HCT116 (cell line): ENCODE measurements around the gene RASA2. TPM values are rescaled to one million over a fixed set of nuclear protein-coding genes. Genes with fewer than 3 reads are reported as not detected.

Experiments
- ATAC-seq: fragments of 200-7000 bp; cut with Tn5 transposase; 2 replicates; pipeline ENCODE4 v1.9.1; 2020; ENCODE audit warnings: mild to moderate bottlenecking, moderate library complexity
- BruUV-seq: library from RNA; stranded (reverse); fragments of 400-500 nt; replicated peaks from 2 replicates; lab custom pipeline; 2021; lab: Mats Ljungman, UMichigan
- CTCF ChIA-PET: fragments of 300-600 bp; sonication (Branson Sonifier 250); formaldehyde crosslinking; loops from one replicate; lab custom pipeline; 2021; ENCODE audit warnings: antibody characterized with exemption; lab: Charles Lee
- POLR2A ChIA-PET: fragments of 300-600, 350-600 bp; sonication (Branson Sonifier 250); formaldehyde crosslinking; loops from one replicate; lab custom pipeline; 2021; ENCODE audit warnings: antibody characterized with exemption; lab: Charles Lee
- RAD21 ChIA-PET, 2 experiments: fragments of 300-600 bp; sonication (Branson Sonifier 250); formaldehyde crosslinking; loops; one replicate each; lab custom pipeline; 2023; ENCODE audit warnings: low total read pairs in 2 of 2; ENCODE audit not compliant: uncharacterized antibody in 2 of 2, unreplicated experiment in 2 of 2, low non-redundant PET in 1 of 2; lab: Charles Lee
- DNase-seq: peaks from one replicate; pipeline ENCODE4 v3.0.0-alpha.2; 2010; ENCODE audit warnings: low read depth, low spot score
- H2AFZ ChIP-seq: fragments of 200-600 bp; shearing (Covaris generic), sonication (generic); 2 replicates; pipeline ENCODE4 v1.6.1; 2017; ENCODE audit warnings: low read depth, mixed run types, mixed read lengths, antibody characterized with exemption, low read length; ENCODE audit not compliant: poor library complexity, severe bottlenecking
- H3K27ac ChIP-seq: 2 replicates; pipeline ENCODE4 v1.5.1; 2012; ENCODE audit warnings: low read depth, low read length
- H3K27me3 ChIP-seq: fragments of 200-600 bp; sonication (generic); 2 replicates; pipeline ENCODE4 v1.6.1; 2016; ENCODE audit warnings: mixed run types, low read length, mixed read lengths; ENCODE audit not compliant: insufficient read depth
- H3K36me3 ChIP-seq, 2 experiments: fragments of 200-500 bp in 1 of 2; fragments of 200-600 bp in 1 of 2; sonication (Bioruptor generic) in 1 of 2; sonication (generic) in 1 of 2; 2 replicates each; pipeline versions ENCODE4 v1.5.1 to v1.6.1; 2014 to 2016; ENCODE audit warnings: low read length in 2 of 2, inconsistent platforms in 1 of 2, mixed read lengths in 1 of 2, mixed run types in 1 of 2; ENCODE audit not compliant: insufficient read depth in 2 of 2, control insufficient read depth in 1 of 2
- H3K4me1 ChIP-seq, 2 experiments: fragments of 200-600 bp in 1 of 2; sonication (generic) in 1 of 2; 2 replicates each; pipeline versions ENCODE4 v1.5.1 to v1.6.1; 2012 to 2017; ENCODE audit warnings: low read length in 2 of 2, inconsistent platforms in 1 of 2, mild to moderate bottlenecking in 1 of 2, mixed read lengths in 1 of 2, mixed run types in 1 of 2, moderate library complexity in 1 of 2; ENCODE audit not compliant: insufficient read depth in 2 of 2, control insufficient read depth in 1 of 2
- H3K4me2 ChIP-seq: fragments of 200-600 bp; sonication (generic); 2 replicates; pipeline ENCODE4 v1.6.1; 2017; ENCODE audit warnings: mixed run types, low read length, mixed read lengths
- H3K4me3 ChIP-seq, 2 experiments: fragments of 200-600 bp in 1 of 2; sonication (generic) in 1 of 2; replicated peaks in 1 of 2; 2 replicates each; pipeline ENCODE4 v1.5.1; 2011 to 2016; ENCODE audit warnings: low read length in 2 of 2, control low read depth in 1 of 2, low read depth in 1 of 2, mild to moderate bottlenecking in 1 of 2, mixed read lengths in 1 of 2, mixed run types in 1 of 2
- H3K79me2 ChIP-seq: fragments of 200-600 bp; sonication (generic); 2 replicates; pipeline ENCODE4 v1.6.1; 2017; ENCODE audit warnings: mild to moderate bottlenecking, mixed run types, low read length, moderate library complexity, mixed read lengths; ENCODE audit not compliant: insufficient read depth
- H3K9ac ChIP-seq: fragments of 200-600 bp; sonication (generic); 2 replicates; pipeline ENCODE4 v1.6.1; 2016; ENCODE audit warnings: low read length, mixed read lengths
- H3K9me2 ChIP-seq: fragments of 200-600 bp; sonication (generic), shearing (Covaris generic); 2 replicates; pipeline ENCODE4 v1.6.1; 2017; ENCODE audit warnings: mixed run types, mild to moderate bottlenecking, moderate library complexity; ENCODE audit not compliant: insufficient read depth
- H3K9me3 ChIP-seq, 2 experiments: fragments of 200-500 bp in 1 of 2; fragments of 200-600 bp in 1 of 2; sonication (Bioruptor generic) in 1 of 2; sonication (generic) in 1 of 2; 2 replicates each; pipeline ENCODE4 v1.6.1; 2014 to 2017; ENCODE audit warnings: low read length in 2 of 2, mixed read lengths in 2 of 2, inconsistent platforms in 1 of 2, low read depth in 1 of 2, mild to moderate bottlenecking in 1 of 2, mixed run types in 1 of 2, moderate library complexity in 1 of 2; ENCODE audit not compliant: control insufficient read depth in 1 of 2, insufficient read depth in 1 of 2
- H4K20me1 ChIP-seq: fragments of 200-600 bp; sonication (generic), shearing (Covaris generic); 2 replicates; pipeline ENCODE4 v1.6.1; 2017; ENCODE audit warnings: mixed run types, mild to moderate bottlenecking, moderate library complexity; ENCODE audit not compliant: insufficient read depth
- CEBPB ChIP-seq: IDR thresholded peaks from 2 replicates; pipeline ENCODE4 v1.6.1; 2012; ENCODE audit warnings: low read depth
- ELF1 ChIP-seq: IDR thresholded peaks from 2 replicates; pipeline ENCODE4 v1.6.1; 2012; ENCODE audit warnings: low read depth, borderline replicate concordance
- EZH2 ChIP-seq: fragments of 200-600 bp; sonication (generic); IDR thresholded peaks from 2 replicates; pipeline ENCODE4 v1.6.1; 2017; ENCODE audit warnings: antibody characterized with exemption, mixed run types
- FOSL1 ChIP-seq: IDR thresholded peaks from 2 replicates; pipeline ENCODE4 v1.6.1; 2012; ENCODE audit warnings: low read depth
- JUND ChIP-seq: IDR thresholded peaks from 2 replicates; pipeline ENCODE4 v1.6.1; 2012
- MAX ChIP-seq: IDR thresholded peaks from 2 replicates; pipeline ENCODE4 v1.6.1; 2012
- SIN3A ChIP-seq: IDR thresholded peaks from 2 replicates; pipeline ENCODE4 v1.6.1; 2012; ENCODE audit warnings: low read depth
- SP1 ChIP-seq: IDR thresholded peaks from 2 replicates; pipeline ENCODE4 v1.6.1; 2012; ENCODE audit warnings: low read depth
- SRF ChIP-seq: IDR thresholded peaks from 2 replicates; pipeline ENCODE4 v1.6.1; 2012; ENCODE audit warnings: low read depth
- TCF7L2 ChIP-seq: IDR thresholded peaks from 2 replicates; pipeline ENCODE4 v1.7.0; 2011; ENCODE audit warnings: borderline replicate concordance, inconsistent platforms; ENCODE audit not compliant: insufficient read depth, insufficient read length; ENCODE audit errors: extremely low read depth
- ZFX ChIP-seq: fragments of 450-650 bp; IDR thresholded peaks from 2 replicates; pipeline ENCODE4 v1.6.1; 2017
- ZNF274 ChIP-seq: fragments of 200-500 bp; sonication (Bioruptor generic); IDR thresholded peaks from 2 replicates; pipeline ENCODE4 v1.6.1; 2014; ENCODE audit warnings: mild to moderate bottlenecking, low read depth, low read length, inconsistent platforms
- intact Hi-C: fragments of 100-400 bp; cut with micrococcal nuclease; formaldehyde crosslinking; loops from 2 replicates; pipeline ENCODE4 v1.10.0; 2022
- total RNA-seq: library from RNA; stranded (reverse); gene quantifications from one replicate; pipeline ENCODE4 v1.2.1, GENCODE V29; 2021; ENCODE audit not compliant: unreplicated experiment
- TF ChIP-seq, protein P1 (sequence below): IDR thresholded peaks from 2 replicates; pipeline ENCODE4 v1.6.1; 2011; ENCODE audit warnings: mild to moderate bottlenecking, low read length, moderate library complexity; ENCODE audit not compliant: insufficient replicate concordance; ENCODE audit errors: extremely low read depth

Gene RASA2
- total RNA-seq, 1 experiment from 2014 or later, result 12.8 TPM

DNA sequence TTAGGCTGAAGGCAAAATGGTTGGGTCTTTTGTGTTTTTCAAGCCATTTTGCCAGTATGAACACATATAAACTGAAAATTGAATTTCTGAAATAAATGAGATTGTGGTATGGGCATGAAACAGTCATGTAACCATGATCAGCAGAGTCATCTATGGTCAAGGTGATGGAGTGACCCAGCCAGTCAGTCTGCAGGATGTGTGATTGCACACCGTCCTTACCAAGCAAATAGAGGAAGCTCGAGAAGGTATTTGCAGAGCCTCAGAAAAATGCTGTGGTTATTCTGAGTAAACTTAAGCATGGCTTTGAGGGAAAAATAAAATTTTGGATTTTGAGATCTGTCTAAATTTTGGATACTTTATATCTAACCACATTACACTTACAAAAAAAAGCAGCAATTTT is 155.4 kb downstream of the RASA2 start (continued):
- TF ChIP-seq FOSL1 (no peak), ZNF274 (no peak), MAX (no peak), ZFX (no peak), EZH2 (no peak), TCF7L2 (no peak), ELF1 (no peak), CEBPB (no peak)

GRCh38 chr3:141643391-141643790 is 156.6 kb downstream of the RASA2 start:
- H2AFZ ChIP-seq, result no peak overlapping the region
- H3K36me3 ChIP-seq, result no peaks in the 10 kb centered on the region
- no peak for DNase-seq
- ChIA-PET CTCF (no interaction called here), RAD21 (no interaction called here), POLR2A (no interaction called here)
- no peaks in the 10 kb centered on the region for H3K9me2 ChIP-seq
- TF ChIP-seq ELF1 (no peak), SIN3A (no peak), ZNF274 (no peak), SRF (no peak), JUND (no peak), TCF7L2 (no peak), SP1 (no peak), CEBPB (no peak)
- TF ChIP-seq, protein P1, sequence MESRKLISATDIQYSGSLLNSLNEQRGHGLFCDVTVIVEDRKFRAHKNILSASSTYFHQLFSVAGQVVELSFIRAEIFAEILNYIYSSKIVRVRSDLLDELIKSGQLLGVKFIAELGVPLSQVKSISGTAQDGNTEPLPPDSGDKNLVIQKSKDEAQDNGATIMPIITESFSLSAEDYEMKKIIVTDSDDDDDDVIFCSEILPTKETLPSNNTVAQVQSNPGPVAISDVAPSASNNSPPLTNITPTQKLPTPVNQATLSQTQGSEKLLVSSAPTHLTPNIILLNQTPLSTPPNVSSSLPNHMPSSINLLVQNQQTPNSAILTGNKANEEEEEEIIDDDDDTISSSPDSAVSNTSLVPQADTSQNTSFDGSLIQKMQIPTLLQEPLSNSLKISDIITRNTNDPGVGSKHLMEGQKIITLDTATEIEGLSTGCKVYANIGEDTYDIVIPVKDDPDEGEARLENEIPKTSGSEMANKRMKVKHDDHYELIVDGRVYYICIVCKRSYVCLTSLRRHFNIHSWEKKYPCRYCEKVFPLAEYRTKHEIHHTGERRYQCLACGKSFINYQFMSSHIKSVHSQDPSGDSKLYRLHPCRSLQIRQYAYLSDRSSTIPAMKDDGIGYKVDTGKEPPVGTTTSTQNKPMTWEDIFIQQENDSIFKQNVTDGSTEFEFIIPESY, result no peak
- H3K4me1 ChIP-seq, result peaks cover 0 to 9% of the 10 kb centered on the region in 2 experiments; a peak in 1 of 4 replicates
- no peak overlapping the region for H3K27ac ChIP-seq
- H3K9me3 ChIP-seq, result no peaks in the 10 kb centered on the region
- H3K79me2 ChIP-seq, result no peaks in the 10 kb centered on the region
- no peaks in the 10 kb centered on the region for H4K20me1 ChIP-seq
- no peak for ATAC-seq
- BruUV-seq, result no TSS peak
- intact Hi-C loops, result loop anchor here (10.0 kb wide), 2 partner anchors 179 to 271 kb away; no protein-coding TSS in a partner anchor
- no peaks in the 10 kb centered on the region for H3K27me3 ChIP-seq
- H3K4me2 ChIP-seq, result no peak overlapping the region
- H3K9ac ChIP-seq, result no peak overlapping the region
- H3K4me3 ChIP-seq, result no peak overlapping the region
